ENCODE measurements around the gene FIP1L1.

- TF ChIP-seq EP300 (IDR thresholded peaks at IDR 0.05): no peak
- TF ChIP-seq POLR2A (IDR thresholded peaks at IDR 0.05; ENCODE audit: low read depth): no peak
Measured at GRCh38 chr4:53507058-53507457, 129.6 kb downstream of the FIP1L1 start.

Data from esophagus muscularis mucosa (tissue), 2 donors.